HEK293 (cell line): Measurements from ENCODE around the gene SGSM2.

Experiments
- BCL11A ChIP-seq: fragments of 450-650 bp; formaldehyde crosslinking; IDR thresholded peaks from 2 replicates; pipeline ENCODE4 v1.5.1; 2016; ENCODE audit warnings: low read depth, missing biosample characterization, missing genetic modification characterization
- GLIS1 ChIP-seq: fragments of 450-650 bp; formaldehyde crosslinking; IDR thresholded peaks from 2 replicates; pipeline ENCODE4 v1.5.1; 2016; ENCODE audit warnings: missing biosample characterization, missing genetic modification characterization
- IKZF3 ChIP-seq: fragments of 450-650 bp; IDR thresholded peaks from 2 replicates; pipeline ENCODE4 v1.5.0; 2018; ENCODE audit warnings: missing biosample characterization, mild to moderate bottlenecking, missing genetic modification characterization, moderate library complexity
- KLF16 ChIP-seq: fragments of 450-650 bp; formaldehyde crosslinking; IDR thresholded peaks from 2 replicates; pipeline ENCODE4 v1.5.1; 2017; ENCODE audit warnings: missing biosample characterization, missing genetic modification characterization
- KLF8 ChIP-seq: fragments of 450-650 bp; formaldehyde crosslinking; IDR thresholded peaks from 2 replicates; pipeline ENCODE4 v1.5.1; 2016; ENCODE audit warnings: missing biosample characterization, missing genetic modification characterization
- SCRT1 ChIP-seq: fragments of 450-650 bp; formaldehyde crosslinking; IDR thresholded peaks from 2 replicates; pipeline ENCODE4 v1.5.1; 2016; ENCODE audit warnings: missing biosample characterization, missing genetic modification characterization, borderline replicate concordance
- SP2 ChIP-seq: fragments of 450-650 bp; formaldehyde crosslinking; IDR thresholded peaks from 2 replicates; pipeline ENCODE4 v1.5.1; 2016; ENCODE audit warnings: missing biosample characterization, missing genetic modification characterization
- ZBTB10 ChIP-seq: fragments of 450-650 bp; formaldehyde crosslinking; IDR thresholded peaks from 2 replicates; pipeline ENCODE4 v1.5.1; 2016; ENCODE audit warnings: missing biosample characterization, missing genetic modification characterization
- ZBTB20 ChIP-seq: fragments of 450-650 bp; formaldehyde crosslinking; IDR thresholded peaks from 2 replicates; pipeline ENCODE4 v1.5.1; 2016; ENCODE audit warnings: missing biosample characterization, missing genetic modification characterization
- ZFHX2 ChIP-seq: fragments of 450-650 bp; formaldehyde crosslinking; conservative IDR thresholded peaks from 2 replicates; pipeline ENCODE4 v1.5.1; 2016; ENCODE audit warnings: missing biosample characterization, missing genetic modification characterization
- ZIC2 ChIP-seq: fragments of 450-650 bp; formaldehyde crosslinking; IDR thresholded peaks from 2 replicates; pipeline ENCODE4 v1.5.1; 2016; ENCODE audit warnings: missing biosample characterization, missing genetic modification characterization
- ZNF324 ChIP-seq: fragments of 450-650 bp; formaldehyde crosslinking; IDR thresholded peaks from 2 replicates; pipeline ENCODE4 v1.5.1; 2016; ENCODE audit warnings: missing biosample characterization, missing genetic modification characterization
- ZNF394 ChIP-seq: fragments of 450-650 bp; formaldehyde crosslinking; IDR thresholded peaks from 2 replicates; pipeline ENCODE4 v1.5.1; 2016; ENCODE audit warnings: missing biosample characterization, missing genetic modification characterization, mild to moderate bottlenecking, moderate library complexity, borderline replicate concordance
- ZNF521 ChIP-seq: fragments of 450-650 bp; formaldehyde crosslinking; IDR thresholded peaks from 2 replicates; pipeline ENCODE4 v1.5.1; 2017; ENCODE audit warnings: missing biosample characterization, mild to moderate bottlenecking, missing genetic modification characterization
- ZNF776 ChIP-seq: fragments of 450-650 bp; formaldehyde crosslinking; IDR thresholded peaks from 2 replicates; pipeline ENCODE4 v1.5.0; 2017; ENCODE audit warnings: missing biosample characterization, missing genetic modification characterization, borderline replicate concordance
- ZSCAN23 ChIP-seq: fragments of 450-650 bp; formaldehyde crosslinking; IDR thresholded peaks from 2 replicates; pipeline ENCODE4 v1.5.1; 2016; ENCODE audit warnings: missing biosample characterization, missing genetic modification characterization
- TF ChIP-seq, protein P1 (sequence below): fragments of 450-650 bp; formaldehyde crosslinking; IDR thresholded peaks from 2 replicates; pipeline ENCODE4 v1.5.1; 2016; ENCODE audit warnings: missing biosample characterization, missing genetic modification characterization
- TF ChIP-seq, protein P2 (sequence below): fragments of 450-650 bp; formaldehyde crosslinking; conservative IDR thresholded peaks from 2 replicates; pipeline ENCODE4 v1.5.1; 2016; ENCODE audit warnings: low read depth, missing biosample characterization, missing genetic modification characterization

SGSM2 gene

DNA sequence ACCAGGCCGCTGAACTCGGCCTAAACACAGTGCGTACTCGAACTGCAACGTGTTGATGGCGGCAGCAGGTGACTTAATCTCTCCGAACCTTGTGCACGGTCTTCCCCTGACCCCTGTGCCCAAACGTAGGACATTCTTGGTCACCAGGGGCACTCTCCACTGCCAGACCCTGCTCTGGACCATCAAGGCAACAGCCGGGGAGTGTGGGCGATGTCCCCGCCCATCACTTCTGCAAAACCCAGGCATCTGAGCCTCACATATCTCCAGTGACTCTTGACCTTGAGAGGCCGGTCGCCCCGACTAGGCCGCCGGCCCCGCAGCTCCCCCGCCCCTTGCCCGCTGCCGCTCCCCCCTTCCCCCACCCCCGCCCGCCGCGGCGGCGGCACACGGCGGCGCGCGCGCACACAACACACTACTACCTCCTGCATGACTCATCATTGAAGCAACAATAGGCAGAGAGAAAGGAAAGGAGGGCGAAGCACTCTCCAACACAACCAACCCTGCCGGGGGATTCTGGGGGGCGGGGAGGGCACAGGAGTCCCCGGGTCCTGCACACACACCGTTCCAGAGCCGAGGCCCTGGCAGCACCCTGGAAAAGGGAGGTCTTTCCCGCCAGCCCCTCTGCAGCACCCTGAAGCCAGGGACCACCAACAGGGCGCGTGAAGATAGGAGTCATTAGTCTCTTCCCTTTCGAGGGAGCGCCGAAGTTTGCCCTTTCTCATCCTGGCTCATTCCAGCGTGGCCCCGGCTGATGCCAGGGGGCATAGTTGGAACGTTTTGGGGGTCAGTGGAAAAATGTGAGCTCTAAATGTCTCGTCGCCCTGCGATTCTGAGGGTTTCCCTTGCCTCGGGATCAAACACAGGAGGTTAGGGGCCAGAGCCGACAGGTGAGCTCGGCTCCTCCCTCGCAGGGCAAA, 61.6 kb downstream of the SGSM2 start (continued):
- TF ChIP-seq ZIC2 (tag by site-specific recombination) (no peak), SCRT1 (tag by site-specific recombination) (0 out of 2 replicates have a peak, but pooled peaks have one; percentile 53), KLF16 (tag by site-specific recombination) (no peak), ZNF324 (tag by site-specific recombination) (0 out of 2 replicates have a peak, but pooled peaks have one; percentile 51), ZNF521 (tag by site-specific recombination) (no peak), ZNF394 (tag by site-specific recombination) (0 out of 2 replicates have a peak, but pooled peaks have one; percentile 15), BCL11A (tag by site-specific recombination) (peak; percentile 70; the same call in 1 of the 2 replicates), IKZF3 (tag by site-specific recombination) (peak; percentile 76; the same call in 1 of the 2 replicates), KLF8 (peak; percentile 32; the same call in 1 of the 2 replicates), ZNF776 (tag by site-specific recombination) (no peak), SP2 (tag by site-specific recombination) (peak; percentile 50), ZBTB20 (tag by site-specific recombination) (peak; percentile 91), ZBTB10 (tag by site-specific recombination) (peak; percentile 30; the same call in 1 of the 2 replicates), GLIS1 (tag by site-specific recombination) (peak; percentile 73; the same call in 1 of the 2 replicates), ZSCAN23 (tag by site-specific recombination) (no peak), ZFHX2 (tag by site-specific recombination) (peak; percentile 21)
- TF ChIP-seq, protein P1, sequence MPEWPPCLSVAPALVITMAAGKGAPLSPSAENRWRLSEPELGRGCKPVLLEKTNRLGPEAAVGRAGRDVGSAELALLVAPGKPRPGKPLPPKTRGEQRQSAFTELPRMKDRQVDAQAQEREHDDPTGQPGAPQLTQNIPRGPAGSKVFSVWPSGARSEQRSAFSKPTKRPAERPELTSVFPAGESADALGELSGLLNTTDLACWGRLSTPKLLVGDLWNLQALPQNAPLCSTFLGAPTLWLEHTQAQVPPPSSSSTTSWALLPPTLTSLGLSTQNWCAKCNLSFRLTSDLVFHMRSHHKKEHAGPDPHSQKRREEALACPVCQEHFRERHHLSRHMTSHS: no peak
- TF ChIP-seq, protein P2, sequence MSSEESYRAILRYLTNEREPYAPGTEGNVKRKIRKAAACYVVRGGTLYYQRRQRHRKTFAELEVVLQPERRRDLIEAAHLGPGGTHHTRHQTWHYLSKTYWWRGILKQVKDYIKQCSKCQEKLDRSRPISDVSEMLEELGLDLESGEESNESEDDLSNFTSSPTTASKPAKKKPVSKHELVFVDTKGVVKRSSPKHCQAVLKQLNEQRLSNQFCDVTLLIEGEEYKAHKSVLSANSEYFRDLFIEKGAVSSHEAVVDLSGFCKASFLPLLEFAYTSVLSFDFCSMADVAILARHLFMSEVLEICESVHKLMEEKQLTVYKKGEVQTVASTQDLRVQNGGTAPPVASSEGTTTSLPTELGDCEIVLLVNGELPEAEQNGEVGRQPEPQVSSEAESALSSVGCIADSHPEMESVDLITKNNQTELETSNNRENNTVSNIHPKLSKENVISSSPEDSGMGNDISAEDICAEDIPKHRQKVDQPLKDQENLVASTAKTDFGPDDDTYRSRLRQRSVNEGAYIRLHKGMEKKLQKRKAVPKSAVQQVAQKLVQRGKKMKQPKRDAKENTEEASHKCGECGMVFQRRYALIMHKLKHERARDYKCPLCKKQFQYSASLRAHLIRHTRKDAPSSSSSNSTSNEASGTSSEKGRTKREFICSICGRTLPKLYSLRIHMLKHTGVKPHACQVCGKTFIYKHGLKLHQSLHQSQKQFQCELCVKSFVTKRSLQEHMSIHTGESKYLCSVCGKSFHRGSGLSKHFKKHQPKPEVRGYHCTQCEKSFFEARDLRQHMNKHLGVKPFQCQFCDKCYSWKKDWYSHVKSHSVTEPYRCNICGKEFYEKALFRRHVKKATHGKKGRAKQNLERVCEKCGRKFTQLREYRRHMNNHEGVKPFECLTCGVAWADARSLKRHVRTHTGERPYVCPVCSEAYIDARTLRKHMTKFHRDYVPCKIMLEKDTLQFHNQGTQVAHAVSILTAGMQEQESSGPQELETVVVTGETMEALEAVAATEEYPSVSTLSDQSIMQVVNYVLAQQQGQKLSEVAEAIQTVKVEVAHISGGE (tag by site-specific recombination): no peak
